GM18951 (cell line): Measurements from ENCODE around the gene MED13.
"Not testable (repeated sequence)": the region's sequence is repeated elsewhere in the genome, so short reads cannot be mapped to it uniquely, and the experiment has no call there.

Source experiments
- POLR2A ChIP-seq: IDR thresholded peaks from 4 replicates; pipeline ENCODE4 v1.6.1; 2011; ENCODE audit warnings: mild to moderate bottlenecking; ENCODE audit not compliant: insufficient read length, insufficient read depth; ENCODE audit errors: extremely low read depth
- in situ Hi-C: fragments of 300-500 bp; cut with MboI; formaldehyde crosslinking; loops from one replicate; pipeline ENCODE4 v1.12.0; 2022; ENCODE audit warnings: low sequenced_read_pairs, mixed read lengths, inconsistent platforms; ENCODE audit not compliant: unreplicated experiment

The MED13 gene

GRCh38 chr17:62017496-62017895 is 47.6 kb downstream of the MED13 start:
- no peak for TF ChIP-seq POLR2A
- in situ Hi-C loops, result no loop called here

GRCh38 chr17:62014526-62014925 is 50.6 kb downstream of the MED13 start:
- in situ Hi-C loops, result no loop called here
- no peak for TF ChIP-seq POLR2A

GRCh38 chr17:62009220-62009619 is 55.9 kb downstream of the MED13 start:
- in situ Hi-C loops, result no loop called here
- no peak for TF ChIP-seq POLR2A

- TF ChIP-seq POLR2A, result no peak
- in situ Hi-C loops, result no loop called here
Measured at GRCh38 chr17:62008294-62008693, 56.8 kb downstream of the MED13 start.

GRCh38 chr17:62004388-62004787 is 60.7 kb downstream of the MED13 start:
- in situ Hi-C loops, result no loop called here
- no peak for TF ChIP-seq POLR2A

- in situ Hi-C loops, result not testable (repeated sequence)
Measured at GRCh38 chr17:62003141-62003540, 61.9 kb downstream of the MED13 start.

- in situ Hi-C loops, result no loop called here
Measured at GRCh38 chr17:62001105-62001504, 64.0 kb downstream of the MED13 start.

GRCh38 chr17:62000186-62000585 is 64.9 kb downstream of the MED13 start:
- no peak for TF ChIP-seq POLR2A
- in situ Hi-C loops, result no loop called here

More at GRCh38 chr17:62001105-62001504, 64.0 kb downstream of the MED13 start:
- no peak for TF ChIP-seq POLR2A

GRCh38 chr17:61998534-61998933 is 66.5 kb downstream of the MED13 start:
- in situ Hi-C loops, result not testable (repeated sequence)

- in situ Hi-C loops, result no loop called here
Measured at GRCh38 chr17:61997664-61998063, 67.4 kb downstream of the MED13 start.

GRCh38 chr17:61996916-61997605 is 68.0 kb downstream of the MED13 start:
- TF ChIP-seq POLR2A, result no peak
- in situ Hi-C loops, result no loop called here

More at GRCh38 chr17:61997664-61998063, 67.4 kb downstream of the MED13 start:
- TF ChIP-seq POLR2A, result no peak

- in situ Hi-C loops, result no loop called here
- no peak for TF ChIP-seq POLR2A
Measured at GRCh38 chr17:61989509-61989908, 75.6 kb downstream of the MED13 start.

- in situ Hi-C loops, result no loop called here
Measured at GRCh38 chr17:61986898-61987297, 78.2 kb downstream of the MED13 start.

GRCh38 chr17:61984821-61985220 is 80.3 kb downstream of the MED13 start:
- in situ Hi-C loops, result no loop called here
- TF ChIP-seq POLR2A, result no peak

More at GRCh38 chr17:61986898-61987297, 78.2 kb downstream of the MED13 start:
- no peak for TF ChIP-seq POLR2A

- in situ Hi-C loops, result no loop called here
- no peak for TF ChIP-seq POLR2A
Measured at GRCh38 chr17:61981323-61981722, 83.8 kb downstream of the MED13 start.
